Lower leg skin (tissue), 4 donors: ENCODE data around the gene AKAP5. TPM values are rescaled to one million over a fixed set of nuclear protein-coding genes. Genes with fewer than 3 reads are reported as not detected.

ENCODE experiments used
- DNase-seq, 2 donors: peaks; one replicate each; pipeline ENCODE4 v3.0.0-alpha.2; 2019; ENCODE audit warnings: low spot score in 2 of 2
- H3K4me3 ChIP-seq: fragments of 200-600 bp; sonication (generic); 2 replicates; pipeline ENCODE4 v1.5.1; 2017; ENCODE audit warnings: mild to moderate bottlenecking, low read depth; ENCODE audit not compliant: poor library complexity, severe bottlenecking
- CTCF ChIP-seq, 3 donors: fragments of 450-650 bp; IDR thresholded peaks; one replicate each; pipeline ENCODE4 v1.5.1; 2016; ENCODE audit warnings: antibody characterized with exemption in 3 of 3, mild to moderate bottlenecking in 3 of 3, moderate library complexity in 2 of 3
- POLR2A ChIP-seq, 2 donors: fragments of 450-650 bp; IDR thresholded peaks; one replicate each; pipeline ENCODE4 v1.6.1; 2016 to 2017; ENCODE audit warnings: antibody characterized with exemption in 2 of 2, mild to moderate bottlenecking in 1 of 2, moderate library complexity in 1 of 2
- WGBS, 2 donors: methylation state at CpG; one replicate each; pipeline ENCODE4 v1.1.5; 2018; 5-methylcytosine and 5-hydroxymethylcytosine counted together
- intact Hi-C: fragments of 100-400 bp; cut with DNase I; formaldehyde crosslinking; loops from one replicate; pipeline ENCODE4 v1.15.0; 2023; ENCODE audit warnings: low total_unique reads
- total RNA-seq, 4 donors: library from RNA; depleted of rRNA; stranded (reverse); fragments of >200 nt; gene quantifications; one replicate each; pipeline ENCODE4 v1.1.0, GENCODE V29; 2016

The AKAP5 gene
- total RNA-seq, 4 donors from 2014 or later: 0.17 to 0.29 (median 0.21) TPM; not detected in 1

DNA sequence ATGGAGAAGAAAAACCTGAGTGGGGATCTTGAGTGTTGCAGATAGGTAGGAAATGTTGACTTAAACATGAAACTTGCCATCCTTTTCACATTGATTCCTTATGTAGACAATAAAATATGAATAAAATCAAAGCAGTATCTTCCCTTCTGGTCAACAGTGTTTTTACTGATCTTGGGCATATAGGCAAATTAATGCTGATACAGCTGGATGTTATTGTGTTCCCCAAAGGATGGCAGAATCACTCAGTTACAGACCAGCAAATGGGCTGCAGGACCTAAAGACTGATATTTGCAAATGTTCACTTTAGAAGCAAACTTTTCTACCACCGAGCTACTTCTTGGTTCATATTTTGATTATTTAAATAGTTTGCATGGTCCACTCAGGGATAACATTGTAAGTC is 43.3 kb upstream of the AKAP5 start:
- intact Hi-C loops: no loop called here
- no peak for DNase-seq
- TF ChIP-seq POLR2A (IDR thresholded peaks at IDR 0.05) (no peak), CTCF (IDR thresholded peaks at IDR 0.05) (no peak)
- H3K4me3 ChIP-seq: no peak overlapping the region
- 97% methylated on average over 1 of the region's 1 CpG for WGBS, 2 donors

DNA sequence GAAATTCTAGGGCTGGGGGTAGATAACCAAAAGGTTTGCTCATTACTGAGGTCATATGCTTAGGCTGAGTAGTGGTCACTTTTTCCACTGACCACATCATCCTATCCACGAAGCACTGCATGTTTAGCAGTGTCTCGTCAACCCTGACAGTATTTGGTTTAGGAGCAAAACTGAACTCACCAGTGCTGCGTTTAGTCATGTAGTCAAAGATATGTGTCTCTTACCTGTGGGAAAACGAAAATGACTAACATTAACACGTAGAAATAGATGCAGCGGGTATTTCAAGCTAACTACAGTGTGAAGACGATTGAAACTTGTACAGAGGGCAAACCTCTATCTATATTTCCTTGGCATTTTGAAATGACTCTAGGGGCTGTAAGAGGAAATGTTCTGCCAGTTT is 42.5 kb upstream of the AKAP5 start:
- TF ChIP-seq POLR2A (IDR thresholded peaks at IDR 0.05): no peak
- TF ChIP-seq CTCF (IDR thresholded peaks at IDR 0.05): no peak
- intact Hi-C loops: no loop called here
- 86 to 92% methylated on average over 7 of the region's 7 CpGs for WGBS, 2 donors
- DNase-seq: no peak
- no peak overlapping the region for H3K4me3 ChIP-seq

DNA sequence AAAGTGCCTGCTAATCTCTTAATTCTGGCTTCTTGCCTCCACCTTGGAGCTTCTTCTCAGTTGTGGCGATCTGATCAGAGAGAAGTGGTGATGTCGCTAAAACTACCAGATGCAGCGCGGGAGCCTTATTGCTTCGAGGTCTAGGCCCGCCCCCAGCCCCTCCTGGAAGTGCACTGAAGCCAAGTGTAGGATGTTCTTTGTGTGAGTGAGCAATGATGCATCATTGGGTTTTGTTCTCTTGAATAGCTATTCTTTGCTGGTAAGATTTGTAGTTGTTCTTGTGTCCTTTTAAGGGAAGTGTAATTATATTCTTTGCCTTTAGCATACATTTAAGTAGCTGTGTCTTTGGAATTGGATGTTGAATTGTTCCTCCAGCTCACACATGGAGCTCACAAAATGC is 41.3 kb upstream of the AKAP5 start:
- no peak for DNase-seq
- no peak for TF ChIP-seq CTCF (IDR thresholded peaks at IDR 0.05)
- no peak for TF ChIP-seq POLR2A (IDR thresholded peaks at IDR 0.05)
- WGBS, 2 donors: 94 to 96% methylated on average over 6 of the region's 6 CpGs
- H3K4me3 ChIP-seq: no peak overlapping the region
- intact Hi-C loops: no loop called here

DNA sequence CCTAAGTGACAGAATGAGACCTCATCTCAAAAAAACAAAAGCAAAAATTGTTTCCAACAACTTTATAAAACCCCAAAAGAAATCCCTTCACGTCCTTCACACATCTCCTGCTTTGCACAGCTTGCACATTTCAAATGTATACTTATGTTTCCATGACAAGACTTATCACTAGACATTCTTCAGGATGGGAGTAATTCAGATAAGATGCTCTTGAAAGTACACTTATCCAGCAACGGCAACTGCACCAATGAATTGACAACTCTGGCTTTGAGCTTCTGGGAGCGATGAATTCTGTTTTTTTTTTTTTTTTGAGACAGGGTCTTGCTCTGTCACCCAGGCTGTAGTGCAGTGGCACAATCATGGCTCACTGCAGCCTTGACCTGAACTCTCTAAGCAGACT is 30.8 kb upstream of the AKAP5 start:
- peak in 1 of 2 donors; percentile 0 for DNase-seq
- TF ChIP-seq POLR2A (IDR thresholded peaks at IDR 0.05) (no peak), CTCF (IDR thresholded peaks at IDR 0.05) (no peak)
- 91 to 95% methylated on average over 3 of the region's 3 CpGs for WGBS, 2 donors
- intact Hi-C loops: no loop called here
- H3K4me3 ChIP-seq: no peak overlapping the region

GRCh38 chr14:64438181-64438841 is 27.0 kb upstream of the AKAP5 start:
- WGBS, 2 donors: 58 to 59% methylated on average over 3 of the region's 3 CpGs
- DNase-seq: peak in 1 of 2 donors; percentile 15
- no peak for TF ChIP-seq POLR2A (IDR thresholded peaks at IDR 0.05)
- no peak for TF ChIP-seq CTCF (IDR thresholded peaks at IDR 0.05)
- no peak overlapping the region for H3K4me3 ChIP-seq
- intact Hi-C loops: no loop called here

DNA sequence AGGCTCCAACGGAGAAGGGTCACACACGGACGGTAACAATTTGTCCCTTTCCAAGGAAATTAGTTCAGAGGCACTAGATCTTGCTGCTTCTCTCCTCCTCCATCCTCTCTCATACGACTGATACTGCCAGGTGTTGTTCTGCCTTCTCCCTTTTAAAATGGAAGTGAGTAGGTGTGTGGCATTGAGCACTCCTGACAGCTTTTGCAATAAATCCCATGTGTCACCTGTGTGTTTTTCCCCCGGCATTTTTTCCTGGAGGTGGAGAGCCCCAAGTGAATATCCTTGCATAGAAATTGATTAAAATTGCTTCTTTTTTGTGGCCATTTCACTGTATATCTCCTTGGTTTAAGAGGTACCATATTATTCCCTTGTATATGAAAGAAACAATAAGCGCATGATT is 26.2 kb upstream of the AKAP5 start:
- no peak overlapping the region for H3K4me3 ChIP-seq
- TF ChIP-seq CTCF (IDR thresholded peaks at IDR 0.05) (no peak), POLR2A (IDR thresholded peaks at IDR 0.05) (no peak)
- peak in 1 of 2 donors; percentile 2 for DNase-seq
- intact Hi-C loops: no loop called here
- 89 to 91% methylated on average over 6 of the region's 6 CpGs for WGBS, 2 donors
